HEK293 (cell line): ENCODE results near the gene INPP5F.
"Not testable (repeated sequence)": the region's sequence is repeated elsewhere in the genome, so short reads cannot be mapped to it uniquely, and the experiment has no call there.

Experiments used
- HOXD13 ChIP-seq: sonication (generic); formaldehyde crosslinking; IDR thresholded peaks from 2 replicates; pipeline ENCODE4 v1.8.0; 2022; ENCODE audit warnings: missing genetic modification reagents, borderline replicate concordance
- REPIN1 ChIP-seq: fragments of 450-650 bp; formaldehyde crosslinking; IDR thresholded peaks from 2 replicates; pipeline ENCODE4 v1.5.1; 2017; ENCODE audit warnings: missing biosample characterization, missing genetic modification characterization, low read depth
- ZFP69B ChIP-seq: fragments of 450-650 bp; formaldehyde crosslinking; IDR thresholded peaks from 2 replicates; pipeline ENCODE4 v1.5.1; 2016; ENCODE audit warnings: missing biosample characterization, missing genetic modification characterization
- ZNF114 ChIP-seq: fragments of 450-650 bp; formaldehyde crosslinking; IDR thresholded peaks from 2 replicates; pipeline ENCODE4 v1.5.0; 2017; ENCODE audit warnings: missing biosample characterization, missing genetic modification characterization
- ZNF266 ChIP-seq: fragments of 450-650 bp; formaldehyde crosslinking; IDR thresholded peaks from 2 replicates; pipeline ENCODE4 v1.5.1; 2016; ENCODE audit warnings: missing biosample characterization, missing genetic modification characterization, low read depth
- ZNF571 ChIP-seq: fragments of 450-650 bp; formaldehyde crosslinking; IDR thresholded peaks from 2 replicates; pipeline ENCODE4 v1.5.0; 2017; ENCODE audit warnings: missing biosample characterization, missing genetic modification characterization
- ZSCAN30 ChIP-seq: fragments of 450-650 bp; IDR thresholded peaks from 2 replicates; pipeline ENCODE4 v1.5.1; 2018; ENCODE audit warnings: missing biosample characterization, mild to moderate bottlenecking, missing genetic modification characterization, moderate library complexity
- ZXDB ChIP-seq: fragments of 450-650 bp; formaldehyde crosslinking; IDR thresholded peaks from 2 replicates; pipeline ENCODE4 v1.5.1; 2016; ENCODE audit warnings: missing biosample characterization, missing genetic modification characterization
- TF ChIP-seq, protein P1 (sequence below): fragments of 450-650 bp; formaldehyde crosslinking; IDR thresholded peaks from 2 replicates; pipeline ENCODE4 v1.5.1; 2016; ENCODE audit warnings: missing biosample characterization, missing genetic modification characterization
- TF ChIP-seq, protein P2 (sequence below): fragments of 450-650 bp; formaldehyde crosslinking; IDR thresholded peaks from 2 replicates; pipeline ENCODE4 v1.5.1; 2016; ENCODE audit warnings: missing biosample characterization, missing genetic modification characterization
- TF ChIP-seq, protein P3 (sequence below): fragments of 450-650 bp; formaldehyde crosslinking; IDR thresholded peaks from 2 replicates; pipeline ENCODE4 v1.5.1; 2016; ENCODE audit warnings: missing biosample characterization, missing genetic modification characterization
- TF ChIP-seq, protein P4 (sequence below): fragments of 450-650 bp; formaldehyde crosslinking; IDR thresholded peaks from 2 replicates; pipeline ENCODE4 v1.5.1; 2016; ENCODE audit warnings: missing biosample characterization, missing genetic modification characterization
- TF ChIP-seq, protein P5 (sequence below): fragments of 450-650 bp; formaldehyde crosslinking; IDR thresholded peaks from 2 replicates; pipeline ENCODE4 v1.5.1; 2016; ENCODE audit warnings: missing biosample characterization, missing genetic modification characterization
- TF ChIP-seq, protein P6 (sequence below): fragments of 450-650 bp; formaldehyde crosslinking; conservative IDR thresholded peaks from 2 replicates; pipeline ENCODE4 v1.5.1; 2016; ENCODE audit warnings: low read depth, missing biosample characterization, missing genetic modification characterization

DNA sequence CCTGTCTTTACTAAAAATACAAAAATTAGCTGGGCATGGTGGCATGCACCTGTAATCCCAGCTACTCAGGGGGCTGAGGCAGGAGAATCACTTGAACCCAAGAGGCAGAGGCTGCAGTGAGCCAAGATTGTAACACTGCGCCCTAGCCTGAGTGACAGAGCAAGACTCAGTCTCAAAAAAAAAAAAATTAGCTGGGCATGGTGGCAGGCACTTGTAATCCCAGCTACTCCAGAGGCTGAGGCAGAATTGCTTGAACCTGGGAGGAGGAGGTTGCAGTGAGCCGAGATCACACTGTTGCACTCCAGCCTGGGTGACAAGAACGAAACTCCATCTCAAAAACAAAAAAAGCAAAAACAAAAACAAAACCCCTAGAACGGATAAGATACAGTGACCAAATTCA lies 143.5 kb downstream of the INPP5F start:
- TF ChIP-seq, protein P1, sequence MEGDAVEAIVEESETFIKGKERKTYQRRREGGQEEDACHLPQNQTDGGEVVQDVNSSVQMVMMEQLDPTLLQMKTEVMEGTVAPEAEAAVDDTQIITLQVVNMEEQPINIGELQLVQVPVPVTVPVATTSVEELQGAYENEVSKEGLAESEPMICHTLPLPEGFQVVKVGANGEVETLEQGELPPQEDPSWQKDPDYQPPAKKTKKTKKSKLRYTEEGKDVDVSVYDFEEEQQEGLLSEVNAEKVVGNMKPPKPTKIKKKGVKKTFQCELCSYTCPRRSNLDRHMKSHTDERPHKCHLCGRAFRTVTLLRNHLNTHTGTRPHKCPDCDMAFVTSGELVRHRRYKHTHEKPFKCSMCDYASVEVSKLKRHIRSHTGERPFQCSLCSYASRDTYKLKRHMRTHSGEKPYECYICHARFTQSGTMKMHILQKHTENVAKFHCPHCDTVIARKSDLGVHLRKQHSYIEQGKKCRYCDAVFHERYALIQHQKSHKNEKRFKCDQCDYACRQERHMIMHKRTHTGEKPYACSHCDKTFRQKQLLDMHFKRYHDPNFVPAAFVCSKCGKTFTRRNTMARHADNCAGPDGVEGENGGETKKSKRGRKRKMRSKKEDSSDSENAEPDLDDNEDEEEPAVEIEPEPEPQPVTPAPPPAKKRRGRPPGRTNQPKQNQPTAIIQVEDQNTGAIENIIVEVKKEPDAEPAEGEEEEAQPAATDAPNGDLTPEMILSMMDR (tag by site-specific recombination), result not testable (repeated sequence)
- TF ChIP-seq, protein P2, sequence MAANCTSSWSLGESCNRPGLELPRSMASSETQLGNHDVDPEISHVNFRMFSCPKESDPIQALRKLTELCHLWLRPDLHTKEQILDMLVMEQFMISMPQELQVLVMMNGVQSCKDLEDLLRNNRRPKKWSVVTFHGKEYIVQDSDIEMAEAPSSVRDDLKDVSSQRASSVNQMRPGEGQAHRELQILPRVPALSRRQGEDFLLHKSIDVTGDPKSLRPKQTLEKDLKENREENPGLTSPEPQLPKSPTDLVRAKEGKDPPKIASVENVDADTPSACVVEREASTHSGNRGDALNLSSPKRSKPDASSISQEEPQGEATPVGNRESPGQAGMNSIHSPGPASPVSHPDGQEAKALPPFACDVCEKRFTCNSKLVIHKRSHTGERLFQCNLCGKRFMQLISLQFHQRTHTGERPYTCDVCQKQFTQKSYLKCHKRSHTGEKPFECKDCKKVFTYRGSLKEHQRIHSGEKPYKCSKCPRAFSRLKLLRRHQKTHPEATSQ (tag by site-specific recombination), result not testable (repeated sequence)
- TF ChIP-seq, protein P3, sequence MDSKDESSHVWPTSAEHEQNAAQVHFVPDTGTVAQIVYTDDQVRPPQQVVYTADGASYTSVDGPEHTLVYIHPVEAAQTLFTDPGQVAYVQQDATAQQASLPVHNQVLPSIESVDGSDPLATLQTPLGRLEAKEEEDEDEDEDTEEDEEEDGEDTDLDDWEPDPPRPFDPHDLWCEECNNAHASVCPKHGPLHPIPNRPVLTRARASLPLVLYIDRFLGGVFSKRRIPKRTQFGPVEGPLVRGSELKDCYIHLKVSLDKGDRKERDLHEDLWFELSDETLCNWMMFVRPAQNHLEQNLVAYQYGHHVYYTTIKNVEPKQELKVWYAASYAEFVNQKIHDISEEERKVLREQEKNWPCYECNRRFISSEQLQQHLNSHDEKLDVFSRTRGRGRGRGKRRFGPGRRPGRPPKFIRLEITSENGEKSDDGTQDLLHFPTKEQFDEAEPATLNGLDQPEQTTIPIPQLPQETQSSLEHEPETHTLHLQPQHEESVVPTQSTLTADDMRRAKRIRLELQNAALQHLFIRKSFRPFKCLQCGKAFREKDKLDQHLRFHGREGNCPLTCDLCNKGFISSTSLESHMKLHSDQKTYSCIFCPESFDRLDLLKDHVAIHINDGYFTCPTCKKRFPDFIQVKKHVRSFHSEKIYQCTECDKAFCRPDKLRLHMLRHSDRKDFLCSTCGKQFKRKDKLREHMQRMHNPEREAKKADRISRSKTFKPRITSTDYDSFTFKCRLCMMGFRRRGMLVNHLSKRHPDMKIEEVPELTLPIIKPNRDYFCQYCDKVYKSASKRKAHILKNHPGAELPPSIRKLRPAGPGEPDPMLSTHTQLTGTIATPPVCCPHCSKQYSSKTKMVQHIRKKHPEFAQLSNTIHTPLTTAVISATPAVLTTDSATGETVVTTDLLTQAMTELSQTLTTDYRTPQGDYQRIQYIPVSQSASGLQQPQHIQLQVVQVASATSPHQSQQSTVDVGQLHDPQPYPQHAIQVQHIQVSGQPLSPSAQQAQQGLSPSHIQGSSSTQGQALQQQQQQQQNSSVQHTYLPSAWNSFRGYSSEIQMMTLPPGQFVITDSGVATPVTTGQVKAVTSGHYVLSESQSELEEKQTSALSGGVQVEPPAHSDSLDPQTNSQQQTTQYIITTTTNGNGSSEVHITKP (tag by site-specific recombination), result not testable (repeated sequence)
- TF ChIP-seq, protein P4, sequence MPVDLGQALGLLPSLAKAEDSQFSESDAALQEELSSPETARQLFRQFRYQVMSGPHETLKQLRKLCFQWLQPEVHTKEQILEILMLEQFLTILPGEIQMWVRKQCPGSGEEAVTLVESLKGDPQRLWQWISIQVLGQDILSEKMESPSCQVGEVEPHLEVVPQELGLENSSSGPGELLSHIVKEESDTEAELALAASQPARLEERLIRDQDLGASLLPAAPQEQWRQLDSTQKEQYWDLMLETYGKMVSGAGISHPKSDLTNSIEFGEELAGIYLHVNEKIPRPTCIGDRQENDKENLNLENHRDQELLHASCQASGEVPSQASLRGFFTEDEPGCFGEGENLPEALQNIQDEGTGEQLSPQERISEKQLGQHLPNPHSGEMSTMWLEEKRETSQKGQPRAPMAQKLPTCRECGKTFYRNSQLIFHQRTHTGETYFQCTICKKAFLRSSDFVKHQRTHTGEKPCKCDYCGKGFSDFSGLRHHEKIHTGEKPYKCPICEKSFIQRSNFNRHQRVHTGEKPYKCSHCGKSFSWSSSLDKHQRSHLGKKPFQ (tag by site-specific recombination), result not testable (repeated sequence)
- not testable (repeated sequence) for TF ChIP-seq HOXD13 (CRISPR knock-in tag); ZFP69B; REPIN1; ZXDB (tag by site-specific recombination); ZNF266 (tag by site-specific recombination); ZNF571 (tag by site-specific recombination); ZSCAN30; ZNF114 (tag by site-specific recombination)
- TF ChIP-seq, protein P5, sequence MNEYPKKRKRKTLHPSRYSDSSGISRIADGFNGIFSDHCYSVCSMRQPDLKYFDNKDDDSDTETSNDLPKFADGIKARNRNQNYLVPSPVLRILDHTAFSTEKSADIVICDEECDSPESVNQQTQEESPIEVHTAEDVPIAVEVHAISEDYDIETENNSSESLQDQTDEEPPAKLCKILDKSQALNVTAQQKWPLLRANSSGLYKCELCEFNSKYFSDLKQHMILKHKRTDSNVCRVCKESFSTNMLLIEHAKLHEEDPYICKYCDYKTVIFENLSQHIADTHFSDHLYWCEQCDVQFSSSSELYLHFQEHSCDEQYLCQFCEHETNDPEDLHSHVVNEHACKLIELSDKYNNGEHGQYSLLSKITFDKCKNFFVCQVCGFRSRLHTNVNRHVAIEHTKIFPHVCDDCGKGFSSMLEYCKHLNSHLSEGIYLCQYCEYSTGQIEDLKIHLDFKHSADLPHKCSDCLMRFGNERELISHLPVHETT (tag by site-specific recombination), result not testable (repeated sequence)
- TF ChIP-seq, protein P6, sequence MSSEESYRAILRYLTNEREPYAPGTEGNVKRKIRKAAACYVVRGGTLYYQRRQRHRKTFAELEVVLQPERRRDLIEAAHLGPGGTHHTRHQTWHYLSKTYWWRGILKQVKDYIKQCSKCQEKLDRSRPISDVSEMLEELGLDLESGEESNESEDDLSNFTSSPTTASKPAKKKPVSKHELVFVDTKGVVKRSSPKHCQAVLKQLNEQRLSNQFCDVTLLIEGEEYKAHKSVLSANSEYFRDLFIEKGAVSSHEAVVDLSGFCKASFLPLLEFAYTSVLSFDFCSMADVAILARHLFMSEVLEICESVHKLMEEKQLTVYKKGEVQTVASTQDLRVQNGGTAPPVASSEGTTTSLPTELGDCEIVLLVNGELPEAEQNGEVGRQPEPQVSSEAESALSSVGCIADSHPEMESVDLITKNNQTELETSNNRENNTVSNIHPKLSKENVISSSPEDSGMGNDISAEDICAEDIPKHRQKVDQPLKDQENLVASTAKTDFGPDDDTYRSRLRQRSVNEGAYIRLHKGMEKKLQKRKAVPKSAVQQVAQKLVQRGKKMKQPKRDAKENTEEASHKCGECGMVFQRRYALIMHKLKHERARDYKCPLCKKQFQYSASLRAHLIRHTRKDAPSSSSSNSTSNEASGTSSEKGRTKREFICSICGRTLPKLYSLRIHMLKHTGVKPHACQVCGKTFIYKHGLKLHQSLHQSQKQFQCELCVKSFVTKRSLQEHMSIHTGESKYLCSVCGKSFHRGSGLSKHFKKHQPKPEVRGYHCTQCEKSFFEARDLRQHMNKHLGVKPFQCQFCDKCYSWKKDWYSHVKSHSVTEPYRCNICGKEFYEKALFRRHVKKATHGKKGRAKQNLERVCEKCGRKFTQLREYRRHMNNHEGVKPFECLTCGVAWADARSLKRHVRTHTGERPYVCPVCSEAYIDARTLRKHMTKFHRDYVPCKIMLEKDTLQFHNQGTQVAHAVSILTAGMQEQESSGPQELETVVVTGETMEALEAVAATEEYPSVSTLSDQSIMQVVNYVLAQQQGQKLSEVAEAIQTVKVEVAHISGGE (tag by site-specific recombination), result not testable (repeated sequence)
